Endometrial microvascular endothelial cells (primary cell): Measurements from ENCODE around the gene POFUT1. TPM values are rescaled to one million over a fixed set of nuclear protein-coding genes. Genes with fewer than 3 reads are reported as not detected.
"Not testable (repeated sequence)": the region's sequence is repeated elsewhere in the genome, so short reads cannot be mapped to it uniquely, and the experiment has no call there.

Experiments used
- in situ Hi-C: cut with HindIII; loops from 2 replicates; pipeline ENCODE4 v1.10.0; 2017; ENCODE audit warnings: low sequenced_read_pairs, low pct_unique_long_range_greater_than_20kb; ENCODE audit errors: inconsistent ontology term
- total RNA-seq: library from RNA; depleted of rRNA; stranded (reverse); fragments of >200 nt; gene quantifications from one replicate; pipeline ENCODE4 v1.2.3, GENCODE V29; 2015; ENCODE audit errors: inconsistent ontology term

Gene POFUT1
- total RNA-seq, 1 donor from 2014 or later = 66.9 TPM

DNA sequence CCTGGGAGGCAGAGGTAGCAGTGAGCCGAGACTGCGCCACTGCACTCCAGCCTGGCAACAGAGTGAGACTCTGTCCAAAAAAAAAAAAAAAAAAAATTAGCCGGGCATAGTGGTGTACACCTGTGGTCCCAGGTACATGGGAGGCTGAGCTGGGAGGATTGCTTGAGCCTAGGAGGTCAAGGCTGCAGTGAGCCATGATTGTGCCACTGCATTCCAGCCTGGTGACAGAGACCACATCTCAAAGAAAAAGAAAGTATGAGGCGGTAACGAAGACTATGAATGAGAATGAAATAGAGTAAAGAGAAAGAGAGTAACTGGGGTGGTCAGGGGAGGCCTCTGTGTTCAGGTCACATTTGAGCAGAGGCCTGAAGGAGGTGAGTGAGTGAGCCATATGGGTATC is 38.5 kb downstream of the POFUT1 start:
- in situ Hi-C loops = not testable (repeated sequence)

DNA sequence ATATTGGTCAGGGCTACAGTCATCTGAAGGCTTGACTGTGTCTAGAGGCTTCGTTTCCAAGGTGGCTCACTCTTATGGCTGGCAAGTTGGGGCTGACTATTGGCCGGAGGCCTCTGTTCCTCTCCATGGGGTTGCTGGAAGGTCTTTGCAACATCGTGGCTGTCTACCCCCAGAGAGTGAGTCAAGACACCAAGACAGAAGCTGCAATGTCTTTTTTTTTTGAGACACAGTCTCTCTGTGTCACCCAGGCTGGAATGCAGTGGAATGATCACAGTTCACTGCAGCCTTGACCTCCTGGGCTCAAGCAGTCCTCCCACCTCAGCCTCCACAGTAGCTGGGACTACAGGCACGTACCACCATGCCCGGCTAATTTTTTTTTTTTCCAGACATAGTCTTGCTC is 40.4 kb downstream of the POFUT1 start:
- in situ Hi-C loops = no loop called here

DNA sequence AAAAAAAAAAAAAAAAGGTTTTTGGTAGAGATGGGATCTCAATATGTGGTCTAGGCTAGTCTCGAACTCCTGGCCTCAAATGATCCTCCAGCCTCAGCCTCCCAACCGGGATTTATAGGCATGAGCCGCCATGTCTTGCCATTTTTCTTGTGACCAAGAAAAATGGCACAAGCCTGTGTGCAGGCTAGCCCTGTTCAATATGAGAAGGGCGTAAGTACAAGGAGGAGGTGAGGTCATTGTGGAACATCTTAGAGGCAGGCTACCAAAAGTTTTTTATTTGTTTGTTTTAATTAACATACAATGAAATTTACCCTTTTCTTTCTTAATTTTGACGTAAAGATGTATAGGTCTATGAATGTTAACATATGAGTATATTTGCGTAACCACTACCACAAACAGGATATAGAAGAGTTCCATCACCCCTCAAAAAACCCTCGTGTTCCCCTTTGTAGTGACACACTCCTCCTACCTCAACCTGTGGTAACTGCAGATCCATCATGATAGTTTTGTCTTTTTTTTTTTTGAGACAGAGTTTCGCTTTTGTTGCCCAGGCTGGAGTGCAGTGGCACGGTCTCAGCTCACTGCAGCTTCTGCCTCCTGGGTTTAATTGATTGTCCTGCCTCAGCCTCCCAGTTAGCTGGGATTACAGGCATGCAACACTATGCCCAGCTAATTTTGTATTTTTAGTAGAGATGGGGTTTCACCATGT is 41.5 kb downstream of the POFUT1 start:
- in situ Hi-C loops = no loop called here

DNA sequence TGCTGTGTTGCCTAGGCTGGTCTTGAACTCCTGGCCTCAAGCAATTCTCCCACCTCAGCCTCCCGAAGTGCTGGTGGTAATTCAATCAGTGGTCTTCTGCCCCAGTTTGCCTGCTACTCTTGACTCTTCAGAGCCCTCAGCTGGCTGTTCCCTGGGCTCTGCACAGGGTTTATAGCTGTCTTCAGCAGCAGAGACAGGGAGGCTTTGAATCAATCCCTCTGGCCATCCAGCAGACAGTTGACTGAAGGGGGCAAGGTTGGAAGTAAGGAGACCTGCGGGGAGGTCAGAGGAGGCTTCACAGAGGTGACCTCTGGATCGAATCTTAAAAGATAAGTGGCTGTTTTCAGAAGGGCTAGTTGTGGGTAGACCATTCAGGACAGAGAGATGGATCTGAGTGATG is 43.8 kb downstream of the POFUT1 start:
- in situ Hi-C loops = no loop called here

DNA sequence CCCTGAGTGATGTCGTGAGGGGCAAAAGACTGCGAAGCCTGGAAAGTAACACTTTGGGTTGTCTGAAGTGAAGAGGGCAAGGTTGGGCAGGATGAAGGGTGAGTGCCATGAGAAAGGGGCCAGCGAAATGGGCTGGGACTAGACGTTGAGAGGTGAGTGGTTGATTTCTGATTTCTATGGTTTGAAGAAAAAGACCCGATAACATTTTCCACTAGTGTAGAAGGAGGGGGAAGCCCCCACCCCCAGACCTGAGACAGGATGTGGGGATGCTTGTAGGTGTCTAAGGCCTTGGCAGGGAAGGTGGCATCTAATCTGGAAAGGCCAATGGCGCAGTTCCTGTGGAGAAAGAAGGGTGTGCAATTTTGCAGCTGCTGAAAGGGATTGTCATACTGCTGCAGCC is 44.5 kb downstream of the POFUT1 start:
- in situ Hi-C loops = no loop called here

DNA sequence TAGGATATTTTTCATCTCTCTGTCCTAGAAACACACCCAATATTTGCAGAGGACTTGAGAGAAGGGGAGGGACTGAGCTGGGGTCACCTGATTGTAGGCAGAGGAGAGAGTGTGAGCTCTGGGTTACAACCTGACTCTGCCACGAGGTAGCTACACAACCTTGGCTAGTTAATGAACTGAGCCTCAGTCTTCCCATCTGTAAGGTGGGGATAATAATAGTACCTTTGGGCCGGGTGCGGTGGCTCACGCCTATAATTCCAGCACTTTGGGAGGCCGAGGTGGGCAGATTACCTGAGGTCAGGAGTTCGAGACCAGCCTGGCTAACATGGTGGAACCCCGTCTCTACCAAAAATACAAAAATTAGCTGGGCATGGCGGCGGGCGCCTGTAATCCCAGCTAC is 53.3 kb downstream of the POFUT1 start:
- in situ Hi-C loops = not testable (repeated sequence)

DNA sequence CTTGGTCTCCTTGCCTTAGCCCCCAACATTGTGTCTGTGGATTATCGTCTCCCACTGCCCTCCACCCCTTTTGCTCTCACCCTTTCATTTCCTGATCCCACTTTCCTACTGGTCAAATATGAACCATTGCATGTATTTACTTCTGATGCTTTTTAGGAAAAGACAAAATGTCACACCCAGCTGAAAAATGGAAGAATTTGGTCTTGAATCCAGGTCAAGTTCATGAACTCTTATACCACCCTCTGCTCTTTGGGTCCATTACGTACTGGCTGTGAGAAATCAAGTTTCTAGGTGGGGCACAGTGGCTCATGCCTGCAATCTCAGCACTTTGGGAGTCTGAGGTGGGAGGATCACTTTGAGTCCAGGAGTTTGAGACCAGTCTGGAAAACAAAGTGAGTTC is 54.0 kb downstream of the POFUT1 start:
- in situ Hi-C loops = no loop called here

DNA sequence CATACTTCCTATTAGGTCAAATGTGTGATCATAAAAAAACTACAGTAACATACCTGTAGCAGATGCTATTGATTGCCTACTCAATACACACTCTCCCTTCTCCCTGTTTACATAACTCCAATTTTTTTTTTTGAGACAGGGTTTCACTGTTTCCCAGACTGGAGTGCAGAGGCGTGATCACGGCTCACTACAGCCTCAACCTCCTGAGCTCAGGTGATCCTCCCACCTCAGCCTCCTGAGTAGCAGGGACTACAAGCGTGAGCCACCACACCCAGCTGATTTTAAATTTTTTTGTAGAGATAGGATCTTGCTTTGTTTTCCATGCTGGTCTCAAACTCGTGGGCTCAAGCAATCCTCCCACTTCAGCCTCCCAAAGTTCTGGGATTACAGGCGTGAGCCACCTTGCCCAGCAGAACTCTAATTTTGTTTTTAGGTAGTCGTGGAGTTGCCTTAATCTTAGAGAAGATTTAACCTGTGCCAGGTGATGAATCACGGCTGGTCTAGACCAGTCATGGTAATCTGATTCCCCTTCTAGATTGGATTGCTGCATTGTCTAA is 55.8 kb downstream of the POFUT1 start:
- in situ Hi-C loops = no loop called here

DNA sequence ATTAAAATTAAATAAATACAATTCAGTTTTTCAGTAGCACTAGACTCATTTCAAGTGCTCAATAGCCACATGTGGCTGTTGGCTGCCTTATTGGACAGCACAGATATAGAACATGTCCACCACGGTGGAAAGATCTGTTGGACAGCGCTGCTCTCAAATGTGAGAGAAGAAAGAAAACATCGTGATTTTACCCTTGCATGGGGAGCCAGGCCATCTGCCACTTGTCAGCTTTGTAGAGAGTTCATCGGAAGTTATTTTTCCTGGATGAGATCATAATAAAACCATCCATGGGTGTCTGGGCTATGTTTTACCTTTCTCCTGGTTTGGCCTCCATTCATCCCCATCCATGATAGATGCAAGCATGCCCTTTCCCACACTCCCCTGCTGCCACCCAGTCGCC is 63.9 kb downstream of the POFUT1 start:
- in situ Hi-C loops = no loop called here

DNA sequence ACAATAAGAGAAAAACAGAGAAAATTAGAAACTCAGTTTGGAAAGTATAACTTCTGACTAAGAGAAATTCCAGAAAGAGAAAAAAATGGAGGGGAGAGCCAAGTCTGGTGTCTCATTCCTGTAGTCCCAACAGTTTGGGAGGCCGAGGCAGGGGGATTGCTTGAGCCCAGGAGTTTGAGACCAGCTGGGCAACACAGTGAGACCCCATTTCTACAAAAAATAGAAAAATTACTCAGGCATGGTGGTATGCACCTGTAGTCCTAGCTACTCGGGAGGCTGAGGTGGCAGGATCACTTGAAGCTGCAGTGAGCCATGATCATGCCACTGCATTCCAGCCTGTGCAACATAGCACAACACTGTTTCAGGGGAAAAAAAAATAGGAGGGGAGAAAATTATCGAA is 66.7 kb downstream of the POFUT1 start:
- in situ Hi-C loops = no loop called here

DNA sequence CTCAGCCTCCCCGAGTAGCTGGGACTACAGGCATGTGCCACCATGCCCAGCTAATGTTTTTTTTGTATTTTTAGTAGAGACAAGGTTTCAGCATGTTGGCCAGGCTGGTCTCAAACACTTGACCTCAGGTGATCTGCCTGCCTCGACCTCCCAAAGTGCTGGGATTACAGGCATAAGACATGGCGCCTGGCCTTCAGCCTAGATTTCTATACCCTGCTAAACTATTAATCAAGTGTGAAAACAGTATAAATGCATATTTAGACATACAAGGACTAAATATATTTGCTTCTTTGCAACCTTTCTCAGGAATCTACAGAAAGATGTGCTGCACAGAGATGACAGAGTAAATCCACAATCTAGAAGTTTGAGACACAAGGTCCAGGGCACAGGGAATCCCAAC is 67.5 kb downstream of the POFUT1 start:
- in situ Hi-C loops = not testable (repeated sequence)

DNA sequence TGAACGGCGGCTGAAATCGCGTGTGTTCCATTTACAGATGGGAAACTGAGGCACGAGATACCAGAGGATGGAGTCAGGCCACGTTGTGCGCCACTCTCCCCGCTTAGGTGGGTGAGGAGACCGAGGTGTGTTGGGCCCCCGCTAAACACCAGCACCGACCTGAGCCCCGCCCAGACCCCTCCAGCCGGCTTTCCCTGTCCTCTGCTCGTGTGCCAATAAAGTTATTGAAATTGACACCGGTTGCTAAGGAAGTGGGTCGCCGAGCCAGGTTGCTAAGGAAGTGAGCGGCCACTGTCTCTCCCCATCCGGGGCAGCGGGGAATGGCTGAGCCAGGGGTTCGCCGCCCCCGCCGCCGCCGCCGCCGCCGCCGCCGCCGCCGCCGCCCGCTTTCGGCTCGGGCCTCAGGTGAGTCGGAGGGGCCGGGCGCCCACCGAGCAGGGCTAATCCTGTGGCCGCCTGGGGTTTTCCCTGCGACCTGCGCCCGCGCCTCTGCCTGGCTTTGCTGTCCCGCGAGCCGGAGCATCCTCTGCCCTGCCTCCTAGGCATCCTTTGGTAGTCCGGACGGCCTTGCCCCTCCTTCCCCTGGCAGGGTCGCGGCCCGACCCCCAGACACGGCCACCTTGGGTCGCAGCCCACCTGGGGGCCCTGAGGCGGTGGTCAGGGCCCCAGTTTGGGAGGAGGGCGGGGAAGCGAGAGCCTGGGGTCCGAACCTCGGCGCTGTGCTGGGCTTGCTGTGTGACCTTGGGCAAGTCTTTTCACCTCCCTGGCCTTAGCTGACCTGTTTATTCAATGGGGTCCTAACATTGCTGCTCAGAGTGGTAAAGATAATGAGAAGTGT is 69.9 kb downstream of the POFUT1 start, which contains the start of gene KIF3B:
TSS of gene KIF3B (plus strand) at position 291 of the 838 bp plus-strand sequence. CDS start 32,127 bp downstream, outside the sequence.
- in situ Hi-C loops = no loop called here

DNA sequence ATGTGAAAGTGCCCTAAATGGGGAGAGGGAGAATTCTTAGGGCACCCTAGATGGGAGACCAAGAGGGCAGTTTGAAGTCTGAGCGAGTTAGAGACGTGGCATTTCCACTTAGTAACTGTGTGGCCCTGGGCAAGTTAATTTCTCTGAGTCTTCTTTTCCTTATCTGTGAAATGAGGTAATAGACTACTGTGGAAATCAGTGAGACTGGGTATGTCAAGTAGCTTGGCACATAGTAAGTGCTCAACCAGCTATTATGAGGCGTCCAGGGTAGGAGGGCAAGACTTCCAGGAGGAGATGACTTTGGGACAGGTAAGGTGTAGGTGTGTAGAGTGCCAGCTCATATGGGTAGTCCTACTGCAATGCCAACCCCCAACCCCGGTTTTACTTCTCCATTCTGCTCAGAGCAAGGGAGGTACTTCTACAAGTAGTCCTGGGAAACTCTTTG is 70.5 kb downstream of the POFUT1 start:
- in situ Hi-C loops = no loop called here

DNA sequence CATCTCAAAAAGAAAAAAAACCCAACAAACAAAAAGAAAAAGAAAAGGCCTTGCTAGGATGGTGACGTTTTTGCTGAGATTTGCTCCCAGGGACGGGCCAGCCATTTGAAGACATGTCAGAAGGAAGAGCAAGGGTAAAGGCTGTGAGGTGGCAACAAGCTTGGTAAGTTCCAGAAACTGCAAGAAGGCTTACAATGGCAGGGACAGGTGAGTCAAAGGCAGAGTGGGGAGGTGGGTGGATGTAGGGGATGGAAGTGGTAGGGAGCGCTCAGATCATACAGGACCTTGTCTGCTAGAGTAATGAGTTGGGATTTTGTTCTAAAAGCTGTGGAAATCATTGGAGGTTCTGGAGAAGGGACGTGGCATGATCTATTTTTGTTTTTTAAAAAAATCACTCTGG is 74.0 kb downstream of the POFUT1 start:
- in situ Hi-C loops = no loop called here

DNA sequence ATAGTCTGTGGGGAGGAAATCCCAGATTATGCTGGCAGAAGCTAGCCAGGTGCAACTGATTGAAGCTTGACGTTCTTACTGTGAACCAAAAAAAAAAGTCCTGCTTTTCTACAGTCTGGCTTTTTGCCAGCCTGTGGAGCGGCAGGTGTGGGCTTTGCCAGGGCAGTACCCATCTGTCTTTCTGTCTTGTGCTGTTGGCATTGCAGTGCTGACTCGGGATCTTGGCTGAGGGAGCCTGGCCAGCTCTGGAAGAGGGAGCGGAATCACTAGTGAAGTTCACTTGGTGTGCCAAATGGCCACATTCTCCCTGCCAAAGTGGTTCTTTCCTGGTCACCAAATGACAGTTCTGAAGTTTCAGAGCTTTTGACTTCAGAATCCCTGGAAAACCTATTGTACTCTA is 74.8 kb downstream of the POFUT1 start:
- in situ Hi-C loops = no loop called here

DNA sequence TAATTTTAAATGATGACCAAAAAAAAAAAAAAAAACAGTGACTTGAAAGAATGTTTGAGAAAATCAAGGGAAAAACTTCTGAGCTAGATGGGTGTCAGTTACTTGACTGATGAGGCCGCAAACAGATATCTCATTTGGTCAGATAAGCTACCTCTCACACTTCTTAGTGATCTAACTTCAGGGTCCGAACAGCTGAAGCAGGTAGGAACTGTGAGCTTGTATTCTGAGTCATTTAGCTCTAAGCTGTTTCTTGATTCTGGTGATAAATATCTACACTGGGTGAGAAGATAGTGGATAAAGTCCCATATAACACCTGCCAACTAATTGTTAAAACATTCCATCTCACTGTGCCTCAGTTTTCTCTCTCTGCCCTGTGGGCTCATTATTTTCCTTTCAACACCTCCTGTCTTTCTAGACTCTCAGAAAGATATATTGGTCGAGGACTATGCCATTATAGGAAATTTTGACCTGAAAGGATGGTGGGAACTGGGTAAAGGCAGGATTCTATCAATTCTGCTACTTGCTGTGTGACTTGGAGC is 77.5 kb downstream of the POFUT1 start:
- in situ Hi-C loops = no loop called here

DNA sequence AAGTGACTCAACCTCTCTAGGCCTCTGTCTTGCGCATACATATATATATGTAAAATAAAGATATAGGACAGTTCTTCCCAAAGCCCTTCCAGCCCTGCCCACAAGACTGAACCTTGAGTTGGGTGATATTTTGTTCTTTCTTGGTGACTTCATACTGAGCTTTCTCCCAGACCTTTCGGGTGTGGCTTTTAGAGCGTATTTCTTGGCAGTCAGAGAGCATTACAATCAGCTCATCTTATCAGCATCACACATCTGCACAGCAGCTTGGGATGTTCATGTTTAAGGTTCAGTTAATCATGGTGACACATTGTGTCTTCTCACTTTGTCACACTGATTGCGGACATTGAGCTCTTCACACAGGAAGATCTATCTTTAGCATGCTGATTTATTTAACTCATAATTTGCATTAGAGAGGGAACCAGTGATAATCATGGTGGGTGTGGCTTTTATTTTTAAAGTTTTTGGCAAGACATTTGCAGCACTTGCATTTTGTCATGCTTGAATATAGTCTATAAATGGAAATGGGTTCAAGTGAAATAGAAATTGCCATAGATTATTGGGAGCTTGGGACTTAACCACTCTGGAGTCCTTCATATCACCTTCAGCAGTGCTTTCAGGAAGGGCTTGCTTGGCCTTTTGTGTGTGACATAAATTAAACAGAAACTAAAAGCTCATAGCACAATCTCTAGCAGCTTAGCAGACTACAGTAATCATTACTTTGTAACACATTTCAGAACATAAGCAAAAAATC is 78.1 kb downstream of the POFUT1 start:
- in situ Hi-C loops = no loop called here

DNA sequence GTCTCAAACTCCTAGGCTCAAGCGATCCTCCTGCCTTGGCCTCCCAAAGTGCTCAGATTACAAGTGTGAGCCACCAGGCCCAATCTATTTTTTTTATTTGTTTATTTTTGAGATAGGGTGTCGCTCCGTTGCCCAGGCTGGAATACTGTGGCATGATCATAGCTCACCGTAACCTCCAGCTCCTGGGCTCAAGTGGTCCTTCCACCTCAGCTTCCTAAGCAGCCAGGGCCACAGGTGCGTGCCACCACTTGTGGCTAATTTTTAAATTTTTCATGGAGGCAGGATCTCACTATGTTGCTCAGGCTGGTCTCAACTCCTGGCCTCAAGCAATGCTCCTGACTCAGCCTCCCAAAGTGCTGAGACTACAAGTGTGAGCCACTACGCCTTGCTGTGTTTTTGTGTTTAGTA is 79.6 kb downstream of the POFUT1 start:
- in situ Hi-C loops = no loop called here
